ENCODE data around the gene HINFP. TPM values are rescaled to one million over a fixed set of nuclear protein-coding genes. Genes with fewer than 3 reads are reported as not detected.

HINFP gene
- total and polyA plus RNA-seq, 2 of the 8 experiments (the other 6 are each of a cell fraction or from before 2014, with no cell fraction given): 35.0 to 37.3 TPM

DNA sequence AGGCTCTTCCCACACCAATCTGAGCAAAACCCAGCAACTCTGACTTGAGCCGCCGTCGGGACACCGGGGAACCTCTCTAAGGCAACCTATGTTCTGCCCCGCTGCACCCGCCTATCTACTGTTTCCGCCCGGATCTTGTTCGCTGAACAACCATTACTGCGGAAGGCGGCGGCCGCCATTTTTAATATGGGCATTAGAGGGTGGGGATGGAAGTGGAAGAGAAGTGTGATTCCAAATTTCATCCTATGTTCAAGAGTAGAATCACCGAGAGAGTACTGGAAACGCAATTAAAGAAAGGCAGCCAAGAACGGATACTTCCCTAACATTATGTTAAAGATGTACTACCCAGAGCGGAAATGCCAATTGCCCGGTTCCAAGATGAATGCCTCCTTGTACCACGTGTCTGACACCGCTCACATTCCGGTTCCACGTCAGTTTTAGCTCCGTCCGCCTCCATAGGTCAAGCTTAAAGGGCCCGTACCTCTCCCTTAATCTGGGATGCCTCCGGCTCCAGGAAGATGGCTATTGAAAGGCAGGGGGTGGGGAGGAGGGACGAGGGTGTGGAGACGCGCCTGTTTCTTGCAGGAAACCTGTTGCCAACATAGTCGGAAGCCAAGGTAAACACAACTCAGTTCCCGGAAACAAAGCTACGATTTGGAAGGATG is 19.5 kb upstream of the HINFP start, which contains the start of gene DPAGT1 (continued):
- TF ChIP-seq, protein P1, sequence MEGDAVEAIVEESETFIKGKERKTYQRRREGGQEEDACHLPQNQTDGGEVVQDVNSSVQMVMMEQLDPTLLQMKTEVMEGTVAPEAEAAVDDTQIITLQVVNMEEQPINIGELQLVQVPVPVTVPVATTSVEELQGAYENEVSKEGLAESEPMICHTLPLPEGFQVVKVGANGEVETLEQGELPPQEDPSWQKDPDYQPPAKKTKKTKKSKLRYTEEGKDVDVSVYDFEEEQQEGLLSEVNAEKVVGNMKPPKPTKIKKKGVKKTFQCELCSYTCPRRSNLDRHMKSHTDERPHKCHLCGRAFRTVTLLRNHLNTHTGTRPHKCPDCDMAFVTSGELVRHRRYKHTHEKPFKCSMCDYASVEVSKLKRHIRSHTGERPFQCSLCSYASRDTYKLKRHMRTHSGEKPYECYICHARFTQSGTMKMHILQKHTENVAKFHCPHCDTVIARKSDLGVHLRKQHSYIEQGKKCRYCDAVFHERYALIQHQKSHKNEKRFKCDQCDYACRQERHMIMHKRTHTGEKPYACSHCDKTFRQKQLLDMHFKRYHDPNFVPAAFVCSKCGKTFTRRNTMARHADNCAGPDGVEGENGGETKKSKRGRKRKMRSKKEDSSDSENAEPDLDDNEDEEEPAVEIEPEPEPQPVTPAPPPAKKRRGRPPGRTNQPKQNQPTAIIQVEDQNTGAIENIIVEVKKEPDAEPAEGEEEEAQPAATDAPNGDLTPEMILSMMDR (IDR thresholded peaks at IDR 0.05; ENCODE audit: control extremely low read depth in 1 of 3, insufficient read depth in 1 of 3, low read depth in 1 of 3, low read length in 3 of 3): no peak
- peak; percentile 62 for TF ChIP-seq SP4 (IDR thresholded peaks at IDR 0.05; ENCODE audit: low read length)
- TF ChIP-seq SIN3A (conservative IDR thresholded peaks at IDR 0.05 in 1 of 2, IDR thresholded peaks at IDR 0.05 in 1 of 2; ENCODE audit: low read depth in 1 of 2, low read length in 2 of 2): peak; percentile 78 to 92; a peak in 2 of 4 replicates
- no peak for TF ChIP-seq HDAC6 (IDR thresholded peaks at IDR 0.05; ENCODE audit: low read depth, low read length)
- no peak for TF ChIP-seq FOSL1 (IDR thresholded peaks at IDR 0.05; ENCODE audit: insufficient read depth, low read depth, low read length)
- no peak for TF ChIP-seq TAF7 (optimal IDR thresholded peaks at IDR 0.05; ENCODE audit: borderline replicate concordance, low read depth, low read length)
- no peak for TF ChIP-seq CBX8 (IDR thresholded peaks at IDR 0.05; ENCODE audit: borderline replicate concordance, low read depth, low read length)
- TF ChIP-seq PHF8 (conservative IDR thresholded peaks at IDR 0.05; ENCODE audit: low read depth, low read length): no peak; the same call in 1 of the 2 replicates
- 0 out of 4 replicates have a peak, but pooled peaks of 1 of the 2 experiments have one; percentile 14 for TF ChIP-seq HDAC2 (IDR thresholded peaks at IDR 0.05; ENCODE audit: borderline replicate concordance in 1 of 2, low read depth in 2 of 2, low read length in 2 of 2)
- TF ChIP-seq BACH1 (IDR thresholded peaks at IDR 0.05; ENCODE audit: low read length): no peak
- TF ChIP-seq SIRT6 (IDR thresholded peaks at IDR 0.05; ENCODE audit: low read length): no peak
- TF ChIP-seq, protein P2, sequence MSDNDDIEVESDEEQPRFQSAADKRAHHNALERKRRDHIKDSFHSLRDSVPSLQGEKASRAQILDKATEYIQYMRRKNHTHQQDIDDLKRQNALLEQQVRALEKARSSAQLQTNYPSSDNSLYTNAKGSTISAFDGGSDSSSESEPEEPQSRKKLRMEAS (IDR thresholded peaks at IDR 0.05): peak; percentile 98
- 0 out of 2 replicates have a peak, but pooled peaks have one; percentile 17 for TF ChIP-seq CHD2 (IDR thresholded peaks at IDR 0.05; ENCODE audit: low read length)
- no peak for TF ChIP-seq SP2 (IDR thresholded peaks at IDR 0.05; ENCODE audit: low read length)
- TF ChIP-seq POU5F1 (IDR thresholded peaks at IDR 0.05; ENCODE audit: low read depth, low read length): no peak
- no peak for TF ChIP-seq JUN (IDR thresholded peaks at IDR 0.05; ENCODE audit: low read depth, low read length)
- TF ChIP-seq KDM5A (IDR thresholded peaks at IDR 0.05; ENCODE audit: low read length): no peak; the same call in 1 of the 2 replicates
- TF ChIP-seq RXRA (IDR thresholded peaks at IDR 0.05; ENCODE audit: insufficient read depth, low read depth, low read length): no peak
- TF ChIP-seq TCF12 (IDR thresholded peaks at IDR 0.05; ENCODE audit: low read depth, low read length): no peak
- no peak for TF ChIP-seq KDM1A (IDR thresholded peaks at IDR 0.05; ENCODE audit: borderline replicate concordance, low read length)
- peak; percentile 73 for TF ChIP-seq SAP30 (IDR thresholded peaks at IDR 0.05; ENCODE audit: insufficient read depth, insufficient replicate concordance, low read length)
- TF ChIP-seq SRF (IDR thresholded peaks at IDR 0.05; ENCODE audit: low read depth, low read length): no peak

Data from H1 (cell line).